Neural cell (in vitro differentiated cells): Measurements from ENCODE around the gene BCL2A1. TPM values are rescaled to one million over a fixed set of nuclear protein-coding genes. Genes with fewer than 3 reads are reported as not detected.

Source experiments
- H2AFZ ChIP-seq: fragments of 200-600, 300-800 bp; sonication (generic), shearing (Covaris generic); 2 replicates; pipeline ENCODE4 v1.6.0; 2014; ENCODE audit warnings: low read depth, mild to moderate bottlenecking, antibody characterized with exemption, low read length, moderate library complexity
- H3F3A ChIP-seq: fragments of 200-600 bp; shearing (Covaris generic); 2 replicates; pipeline ENCODE4 v1.6.1; 2016; ENCODE audit warnings: mild to moderate bottlenecking, moderate library complexity, mixed read lengths, antibody characterized with exemption, low read length; ENCODE audit not compliant: insufficient read depth, poor library complexity, severe bottlenecking
- H3K27ac ChIP-seq: fragments of 200-600, 300-800 bp; sonication (generic), shearing (Covaris generic); 2 replicates; pipeline ENCODE4 v1.5.1; 2014; ENCODE audit warnings: mild to moderate bottlenecking, low read length, moderate library complexity
- H3K27me3 ChIP-seq: fragments of 300-800, 200-600 bp; sonication (generic), shearing (Covaris generic); 2 replicates; pipeline ENCODE4 v1.6.0; 2014; ENCODE audit warnings: mild to moderate bottlenecking, low read depth, low read length, moderate library complexity; ENCODE audit not compliant: insufficient read depth
- H3K36me3 ChIP-seq: fragments of 300-800, 200-600 bp; sonication (generic), shearing (Covaris generic); 2 replicates; pipeline ENCODE4 v1.5.1; 2014; ENCODE audit warnings: mild to moderate bottlenecking, antibody characterized with exemption, low read length, moderate library complexity; ENCODE audit not compliant: insufficient read depth
- H3K4me2 ChIP-seq: fragments of 300-800, 200-600 bp; sonication (generic), shearing (Covaris generic); 2 replicates; pipeline ENCODE4 v1.6.0; 2014; ENCODE audit warnings: mild to moderate bottlenecking, low read length
- H3K4me3 ChIP-seq: fragments of 300-800, 200-600 bp; sonication (generic), shearing (Covaris generic); 2 replicates; pipeline ENCODE4 v1.5.1; 2014; ENCODE audit warnings: mild to moderate bottlenecking, low read length, moderate library complexity
- H3K79me2 ChIP-seq: fragments of 200-600 bp; shearing (Covaris generic); replicated peaks from 2 replicates; pipeline ENCODE4 v1.6.0; 2014; ENCODE audit warnings: mild to moderate bottlenecking, low read length, moderate library complexity; ENCODE audit not compliant: insufficient read depth
- H3K9ac ChIP-seq: fragments of 300-800, 200-600 bp; sonication (generic), shearing (Covaris generic); 2 replicates; pipeline ENCODE4 v1.6.1; 2016; ENCODE audit warnings: mild to moderate bottlenecking, low read length, mixed read lengths
- H3K9me2 ChIP-seq: fragments of 200-600 bp; shearing (Covaris generic); 2 replicates; pipeline ENCODE4 v1.6.1; 2016; ENCODE audit warnings: mild to moderate bottlenecking, low read length, mixed read lengths; ENCODE audit not compliant: insufficient read depth
- H3K9me3 ChIP-seq: fragments of 200-600, 300-800 bp; sonication (generic), shearing (Covaris generic); 2 replicates; pipeline ENCODE4 v1.6.1; 2016; ENCODE audit warnings: mild to moderate bottlenecking, mixed run types, low read length, moderate library complexity, mixed read lengths
- H4K20me1 ChIP-seq: fragments of 200-600 bp; shearing (Covaris generic); 2 replicates; pipeline ENCODE4 v1.6.1; 2016; ENCODE audit warnings: mild to moderate bottlenecking, mixed run types; ENCODE audit not compliant: insufficient read depth
- EP300 ChIP-seq: fragments of 450-650 bp; conservative IDR thresholded peaks from 2 replicates; pipeline ENCODE4 v1.6.1; 2014; ENCODE audit warnings: antibody characterized with exemption, mild to moderate bottlenecking, moderate library complexity; ENCODE audit not compliant: poor library complexity, severe bottlenecking
- EZH2 ChIP-seq: fragments of 200-600, 300-800 bp; shearing (Covaris generic), sonication (generic); IDR thresholded peaks from 2 replicates; pipeline ENCODE4 v1.6.1; 2014; ENCODE audit warnings: antibody characterized with exemption, low read length, borderline replicate concordance, mild to moderate bottlenecking; ENCODE audit not compliant: insufficient read depth, poor library complexity, severe bottlenecking
- MXI1 ChIP-seq: fragments of 450-650 bp; conservative IDR thresholded peaks from 2 replicates; pipeline ENCODE4 v1.6.1; 2014; ENCODE audit warnings: antibody characterized with exemption, mild to moderate bottlenecking; ENCODE audit not compliant: poor library complexity, severe bottlenecking
- POLR2AphosphoS5 ChIP-seq: IDR thresholded peaks from 2 replicates; pipeline ENCODE4 v1.6.1; 2012
- RAD21 ChIP-seq: fragments of 450-650 bp; conservative IDR thresholded peaks from 2 replicates; pipeline ENCODE4 v1.6.1; 2014; ENCODE audit warnings: antibody characterized with exemption, mild to moderate bottlenecking, moderate library complexity
- SMC3 ChIP-seq: fragments of 450-650 bp; conservative IDR thresholded peaks from 2 replicates; pipeline ENCODE4 v1.6.1; 2014; ENCODE audit warnings: antibody characterized with exemption, mild to moderate bottlenecking, moderate library complexity; ENCODE audit not compliant: poor library complexity
- TAF1 ChIP-seq: IDR thresholded peaks from 2 replicates; pipeline ENCODE4 v1.6.1; 2012; ENCODE audit warnings: low read depth
- polyA plus RNA-seq: library from polyadenylated mRNA; depleted of rRNA; stranded (reverse); fragments of >200 nt; gene quantifications from 2 replicates; pipeline ENCODE4 v1.2.3, GENCODE V29; 2014
- TF ChIP-seq, protein P1 (sequence below): IDR thresholded peaks from 2 replicates; pipeline ENCODE4 v1.6.1; 2012; ENCODE audit warnings: borderline replicate concordance
- TF ChIP-seq, protein P2 (sequence below): fragments of 450-650 bp; IDR thresholded peaks from 2 replicates; pipeline ENCODE4 v1.5.1; 2014; ENCODE audit warnings: antibody characterized with exemption, mild to moderate bottlenecking, moderate library complexity; ENCODE audit not compliant: poor library complexity, severe bottlenecking

Gene BCL2A1
- polyA plus RNA-seq, 1 donor from 2014 or later = not detected

- Histone ChIP-seq H3K79me2 (no peaks in the 10 kb centered on the region), H3K4me2 (no peak overlapping the region)
- TF ChIP-seq, protein P1, sequence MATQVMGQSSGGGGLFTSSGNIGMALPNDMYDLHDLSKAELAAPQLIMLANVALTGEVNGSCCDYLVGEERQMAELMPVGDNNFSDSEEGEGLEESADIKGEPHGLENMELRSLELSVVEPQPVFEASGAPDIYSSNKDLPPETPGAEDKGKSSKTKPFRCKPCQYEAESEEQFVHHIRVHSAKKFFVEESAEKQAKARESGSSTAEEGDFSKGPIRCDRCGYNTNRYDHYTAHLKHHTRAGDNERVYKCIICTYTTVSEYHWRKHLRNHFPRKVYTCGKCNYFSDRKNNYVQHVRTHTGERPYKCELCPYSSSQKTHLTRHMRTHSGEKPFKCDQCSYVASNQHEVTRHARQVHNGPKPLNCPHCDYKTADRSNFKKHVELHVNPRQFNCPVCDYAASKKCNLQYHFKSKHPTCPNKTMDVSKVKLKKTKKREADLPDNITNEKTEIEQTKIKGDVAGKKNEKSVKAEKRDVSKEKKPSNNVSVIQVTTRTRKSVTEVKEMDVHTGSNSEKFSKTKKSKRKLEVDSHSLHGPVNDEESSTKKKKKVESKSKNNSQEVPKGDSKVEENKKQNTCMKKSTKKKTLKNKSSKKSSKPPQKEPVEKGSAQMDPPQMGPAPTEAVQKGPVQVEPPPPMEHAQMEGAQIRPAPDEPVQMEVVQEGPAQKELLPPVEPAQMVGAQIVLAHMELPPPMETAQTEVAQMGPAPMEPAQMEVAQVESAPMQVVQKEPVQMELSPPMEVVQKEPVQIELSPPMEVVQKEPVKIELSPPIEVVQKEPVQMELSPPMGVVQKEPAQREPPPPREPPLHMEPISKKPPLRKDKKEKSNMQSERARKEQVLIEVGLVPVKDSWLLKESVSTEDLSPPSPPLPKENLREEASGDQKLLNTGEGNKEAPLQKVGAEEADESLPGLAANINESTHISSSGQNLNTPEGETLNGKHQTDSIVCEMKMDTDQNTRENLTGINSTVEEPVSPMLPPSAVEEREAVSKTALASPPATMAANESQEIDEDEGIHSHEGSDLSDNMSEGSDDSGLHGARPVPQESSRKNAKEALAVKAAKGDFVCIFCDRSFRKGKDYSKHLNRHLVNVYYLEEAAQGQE = no peak
- no peak for TF ChIP-seq EZH2
- no peak for TF ChIP-seq MXI1
- TF ChIP-seq RAD21 = no peak
- TF ChIP-seq POLR2AphosphoS5 = no peak
- TF ChIP-seq SMC3 = no peak
- no peak for TF ChIP-seq EP300
- TF ChIP-seq TAF1 = no peak
- TF ChIP-seq, protein P2, sequence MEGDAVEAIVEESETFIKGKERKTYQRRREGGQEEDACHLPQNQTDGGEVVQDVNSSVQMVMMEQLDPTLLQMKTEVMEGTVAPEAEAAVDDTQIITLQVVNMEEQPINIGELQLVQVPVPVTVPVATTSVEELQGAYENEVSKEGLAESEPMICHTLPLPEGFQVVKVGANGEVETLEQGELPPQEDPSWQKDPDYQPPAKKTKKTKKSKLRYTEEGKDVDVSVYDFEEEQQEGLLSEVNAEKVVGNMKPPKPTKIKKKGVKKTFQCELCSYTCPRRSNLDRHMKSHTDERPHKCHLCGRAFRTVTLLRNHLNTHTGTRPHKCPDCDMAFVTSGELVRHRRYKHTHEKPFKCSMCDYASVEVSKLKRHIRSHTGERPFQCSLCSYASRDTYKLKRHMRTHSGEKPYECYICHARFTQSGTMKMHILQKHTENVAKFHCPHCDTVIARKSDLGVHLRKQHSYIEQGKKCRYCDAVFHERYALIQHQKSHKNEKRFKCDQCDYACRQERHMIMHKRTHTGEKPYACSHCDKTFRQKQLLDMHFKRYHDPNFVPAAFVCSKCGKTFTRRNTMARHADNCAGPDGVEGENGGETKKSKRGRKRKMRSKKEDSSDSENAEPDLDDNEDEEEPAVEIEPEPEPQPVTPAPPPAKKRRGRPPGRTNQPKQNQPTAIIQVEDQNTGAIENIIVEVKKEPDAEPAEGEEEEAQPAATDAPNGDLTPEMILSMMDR = no peak
Observed at GRCh38 chr15:79957741-79958140, 13.3 kb downstream of the BCL2A1 start.

DNA sequence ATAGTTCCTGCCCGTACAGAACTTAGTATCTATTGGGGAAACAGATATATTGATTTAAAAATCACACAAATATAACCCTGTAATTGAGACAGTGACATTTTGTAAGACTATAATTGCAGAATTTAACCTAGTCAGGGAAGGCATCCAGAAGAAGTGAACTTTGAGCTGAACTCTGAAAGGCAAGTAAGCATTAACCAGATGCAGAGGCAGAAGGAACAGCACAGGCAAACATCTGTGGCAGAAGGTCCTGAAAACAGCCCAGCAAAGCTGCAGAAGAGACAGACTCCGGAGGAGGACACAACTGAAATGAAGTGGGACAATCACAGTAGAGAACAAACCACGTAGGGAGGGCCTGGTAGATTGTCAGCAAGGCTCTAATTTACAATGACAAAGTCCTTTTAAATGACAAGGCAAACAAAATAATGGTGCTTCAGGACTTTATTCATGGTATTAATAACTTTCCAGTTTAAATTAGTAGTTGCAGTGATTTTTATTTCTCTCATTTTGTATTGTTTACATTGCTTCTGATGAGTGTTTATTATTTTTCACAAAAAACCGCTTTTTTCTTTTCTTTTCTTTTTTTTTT, 14.5 kb downstream of the BCL2A1 start:
- no peaks in the 10 kb centered on the region for H3K79me2 ChIP-seq
- H3K4me3 ChIP-seq = no peak overlapping the region
- H4K20me1 ChIP-seq = no peaks in the 10 kb centered on the region
- H2AFZ ChIP-seq = no peak overlapping the region
- H3K9me3 ChIP-seq = no peaks in the 10 kb centered on the region
- no peak overlapping the region for H3K27ac ChIP-seq
- H3K27me3 ChIP-seq = no peaks in the 10 kb centered on the region
- TF ChIP-seq, protein P1 = no peak
- TF ChIP-seq, protein P2 = no peak
- no peak for TF ChIP-seq EP300
- no peaks in the 10 kb centered on the region for H3F3A ChIP-seq
- no peaks in the 10 kb centered on the region for H3K9me2 ChIP-seq
- H3K9ac ChIP-seq = no peak overlapping the region
- no peak overlapping the region for H3K4me2 ChIP-seq
- no peaks in the 10 kb centered on the region for H3K36me3 ChIP-seq

More at GRCh38 chr15:79957741-79958140, 13.3 kb downstream of the BCL2A1 start:
- Histone ChIP-seq H4K20me1 (no peaks in the 10 kb centered on the region), H2AFZ (no peak overlapping the region), H3K4me3 (no peak overlapping the region), H3K9me3 (no peaks in the 10 kb centered on the region), H3K9me2 (no peaks in the 10 kb centered on the region), H3K36me3 (no peaks in the 10 kb centered on the region), H3K27ac (no peak overlapping the region), H3K27me3 (no peaks in the 10 kb centered on the region), H3F3A (no peaks in the 10 kb centered on the region), H3K9ac (no peak overlapping the region)
